22Rv1 (cell line): ENCODE measurements around the gene SNAP25.

Source experiments
- H3K27ac ChIP-seq: fragments of 450-650 bp; 2 replicates; pipeline ENCODE4 v1.5.1; 2017
- ZFX ChIP-seq: fragments of 450-650 bp; IDR thresholded peaks from 2 replicates; pipeline ENCODE4 v1.6.1; 2017; ENCODE audit warnings: antibody characterized with exemption, borderline replicate concordance
- TF ChIP-seq, protein P1 (sequence below): fragments of 450-650 bp; IDR thresholded peaks from 2 replicates; pipeline ENCODE4 v1.5.1; 2017; ENCODE audit warnings: mild to moderate bottlenecking

The SNAP25 gene

DNA sequence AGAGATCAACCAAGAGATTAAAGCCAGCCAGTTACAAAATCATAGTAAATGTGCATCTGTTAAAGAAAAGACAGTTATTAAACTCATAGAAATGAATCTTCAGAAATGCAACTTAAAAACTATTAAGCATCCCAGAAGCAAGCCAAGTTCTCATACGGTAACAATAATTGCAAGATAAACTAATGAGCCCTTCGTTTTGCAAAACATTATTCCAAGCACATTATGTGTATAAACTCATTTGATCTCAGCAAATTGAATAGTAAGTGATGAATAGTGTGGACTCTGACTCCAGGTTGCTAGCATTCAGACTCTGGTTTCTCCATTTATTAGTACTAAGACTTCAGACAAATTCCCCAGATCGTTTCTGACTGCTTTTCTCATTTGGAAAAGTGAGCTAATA is 85.2 kb downstream of the SNAP25 start:
- TF ChIP-seq, protein P1, sequence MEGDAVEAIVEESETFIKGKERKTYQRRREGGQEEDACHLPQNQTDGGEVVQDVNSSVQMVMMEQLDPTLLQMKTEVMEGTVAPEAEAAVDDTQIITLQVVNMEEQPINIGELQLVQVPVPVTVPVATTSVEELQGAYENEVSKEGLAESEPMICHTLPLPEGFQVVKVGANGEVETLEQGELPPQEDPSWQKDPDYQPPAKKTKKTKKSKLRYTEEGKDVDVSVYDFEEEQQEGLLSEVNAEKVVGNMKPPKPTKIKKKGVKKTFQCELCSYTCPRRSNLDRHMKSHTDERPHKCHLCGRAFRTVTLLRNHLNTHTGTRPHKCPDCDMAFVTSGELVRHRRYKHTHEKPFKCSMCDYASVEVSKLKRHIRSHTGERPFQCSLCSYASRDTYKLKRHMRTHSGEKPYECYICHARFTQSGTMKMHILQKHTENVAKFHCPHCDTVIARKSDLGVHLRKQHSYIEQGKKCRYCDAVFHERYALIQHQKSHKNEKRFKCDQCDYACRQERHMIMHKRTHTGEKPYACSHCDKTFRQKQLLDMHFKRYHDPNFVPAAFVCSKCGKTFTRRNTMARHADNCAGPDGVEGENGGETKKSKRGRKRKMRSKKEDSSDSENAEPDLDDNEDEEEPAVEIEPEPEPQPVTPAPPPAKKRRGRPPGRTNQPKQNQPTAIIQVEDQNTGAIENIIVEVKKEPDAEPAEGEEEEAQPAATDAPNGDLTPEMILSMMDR: no peak
- no peak for TF ChIP-seq ZFX
- no peak overlapping the region for H3K27ac ChIP-seq

DNA sequence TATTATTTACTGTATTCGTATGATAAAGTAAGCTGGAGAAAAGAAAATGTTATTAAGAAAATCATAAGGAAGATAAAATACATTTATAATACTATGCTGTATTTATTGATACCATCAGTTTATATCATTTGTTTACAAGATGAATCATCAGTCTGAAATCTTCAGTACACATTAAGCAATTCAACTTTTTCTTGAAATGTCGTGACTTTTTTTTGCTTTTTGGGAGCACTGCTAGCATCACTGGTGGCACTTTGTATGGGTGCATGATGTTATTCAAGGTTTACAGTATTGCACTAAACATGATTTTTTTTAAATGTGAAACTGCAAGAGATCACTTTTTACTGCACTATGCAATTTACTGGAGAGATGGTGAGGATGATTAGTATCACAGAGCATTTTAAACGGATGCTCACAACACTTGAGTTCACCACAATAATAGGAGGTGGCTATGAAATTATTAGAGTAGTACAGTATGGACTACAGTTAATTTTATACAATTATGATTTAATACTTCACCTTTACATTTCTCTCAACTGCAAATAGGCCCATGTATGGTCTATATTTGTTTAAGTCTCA is 85.9 kb downstream of the SNAP25 start:
- no peak overlapping the region for H3K27ac ChIP-seq
- no peak for TF ChIP-seq ZFX
- TF ChIP-seq, protein P1: no peak

DNA sequence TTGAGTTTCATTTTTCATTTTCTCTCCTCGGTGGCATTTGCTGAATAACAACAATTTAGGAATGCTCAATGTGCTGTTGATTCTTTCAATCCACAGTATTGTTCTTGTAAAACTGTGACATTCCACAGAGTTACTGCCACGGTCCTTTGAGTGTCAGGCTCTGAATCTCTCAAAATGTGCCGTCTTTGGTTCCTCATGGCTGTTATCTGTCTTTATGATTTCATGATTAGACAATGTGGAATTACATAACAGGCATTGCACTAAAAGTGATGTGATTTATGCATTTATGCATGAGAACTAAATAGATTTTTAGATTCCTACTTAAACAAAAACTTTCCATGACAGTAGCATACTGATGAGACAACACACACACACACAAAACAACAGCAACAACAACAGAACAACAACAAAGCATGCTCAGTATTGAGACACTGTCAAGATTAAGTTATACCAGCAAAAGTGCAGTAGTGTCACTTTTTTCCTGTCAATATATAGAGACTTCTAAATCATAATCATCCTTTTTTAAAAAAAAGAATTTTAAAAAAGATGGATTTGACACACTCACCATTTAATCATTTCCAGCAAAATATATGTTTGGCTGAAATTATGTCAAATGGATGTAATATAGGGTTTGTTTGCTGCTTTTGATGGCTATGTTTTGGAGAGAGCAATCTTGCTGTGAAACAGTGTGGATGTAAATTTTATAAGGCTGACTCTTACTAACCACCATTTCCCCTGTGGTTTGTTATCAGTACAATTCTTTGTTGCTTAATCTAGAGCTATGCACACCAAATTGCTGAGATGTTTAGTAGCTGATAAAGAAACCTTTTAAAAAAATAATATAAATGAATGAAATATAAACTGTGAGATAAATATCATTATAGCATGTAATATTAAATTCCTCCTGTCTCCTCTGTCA is 88.1 kb downstream of the SNAP25 start:
- H3K27ac ChIP-seq: no peak overlapping the region
- no peak for TF ChIP-seq ZFX
- TF ChIP-seq, protein P1: no peak

DNA sequence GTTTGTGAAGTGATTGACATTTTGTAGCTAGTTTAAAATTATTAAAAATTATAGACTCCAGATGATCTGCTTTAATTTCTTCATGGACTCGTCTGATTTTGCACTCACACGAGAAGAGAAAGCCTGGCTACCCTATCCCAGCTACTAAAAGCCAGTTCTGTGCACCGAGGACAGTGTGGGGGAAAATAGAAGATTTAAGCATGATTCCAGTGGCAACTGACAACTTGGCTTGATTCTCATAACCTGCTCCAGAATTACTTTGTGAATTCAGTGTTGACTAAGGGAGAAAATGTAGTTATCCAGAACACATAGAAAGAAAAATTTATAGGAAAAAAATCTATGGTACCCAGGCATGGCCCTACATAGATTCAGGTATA is 88.7 kb downstream of the SNAP25 start:
- TF ChIP-seq, protein P1: no peak
- TF ChIP-seq ZFX: no peak
- H3K27ac ChIP-seq: no peak overlapping the region

DNA sequence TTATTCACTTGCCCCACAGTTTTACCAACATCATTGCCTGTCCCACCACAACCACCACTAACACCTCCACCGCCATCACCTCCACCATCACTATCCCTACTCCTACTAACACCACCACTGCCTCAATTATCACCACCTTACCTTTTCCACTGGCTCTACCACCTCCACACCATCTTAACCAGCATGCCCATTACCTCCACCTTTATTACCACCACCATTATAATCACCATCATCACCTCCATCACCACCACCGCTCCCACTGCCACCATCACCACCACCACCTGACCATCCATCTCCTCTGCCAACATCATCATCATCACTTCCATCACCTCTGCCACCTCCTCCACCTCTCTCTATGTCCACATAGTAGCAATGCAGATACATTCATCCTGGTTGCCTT is 90.0 kb downstream of the SNAP25 start:
- TF ChIP-seq ZFX: no peak
- TF ChIP-seq, protein P1: no peak
- H3K27ac ChIP-seq: no peak overlapping the region

DNA sequence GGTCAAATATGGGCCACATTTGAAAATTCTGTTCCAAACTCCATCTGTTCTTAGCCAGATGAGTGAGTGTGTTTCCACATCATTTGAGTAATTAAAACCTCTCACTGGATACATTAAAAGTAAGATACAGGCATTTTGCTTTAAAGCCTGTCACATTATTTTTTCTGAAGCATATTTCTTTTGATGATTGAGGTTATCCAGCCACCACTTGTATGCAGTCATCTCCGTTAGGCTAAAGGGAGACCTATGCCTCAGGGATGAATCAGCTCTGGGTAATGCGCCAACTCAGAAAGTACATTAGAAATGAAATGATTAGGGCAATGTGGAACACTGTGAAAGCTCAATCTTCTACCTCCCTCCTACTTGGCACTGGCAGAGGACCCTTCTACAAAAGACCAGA is 90.7 kb downstream of the SNAP25 start:
- TF ChIP-seq ZFX: no peak
- TF ChIP-seq, protein P1: no peak
- H3K27ac ChIP-seq: no peak overlapping the region

DNA sequence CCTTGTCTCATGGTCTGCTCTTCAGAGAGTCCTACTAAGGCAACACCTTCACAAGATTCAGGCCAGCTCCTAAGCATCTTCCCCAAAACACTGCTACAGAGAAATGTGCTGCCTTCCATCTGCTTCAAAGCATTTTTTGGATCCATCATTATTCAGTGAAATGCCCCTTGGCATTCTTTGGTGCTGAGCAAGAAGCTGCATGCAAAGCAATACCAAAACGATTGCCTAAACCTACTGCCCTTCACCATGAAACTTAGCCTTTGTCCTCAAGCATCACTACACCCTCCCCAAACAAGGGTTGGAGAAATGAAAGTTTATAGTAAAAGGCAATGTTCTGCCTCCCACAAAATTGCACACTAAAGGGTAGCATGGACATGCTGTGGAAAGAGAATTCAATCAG is 93.5 kb downstream of the SNAP25 start:
- no peak overlapping the region for H3K27ac ChIP-seq
- TF ChIP-seq, protein P1: no peak
